ENCODE measurements around the gene BCL2L2. TPM values are rescaled to one million over a fixed set of nuclear protein-coding genes. Genes with fewer than 3 reads are reported as not detected.

Gene BCL2L2
- total RNA-seq, 4 donors from 2014 or later, result 16.7 to 57.6 (median 21.4) TPM

DNA sequence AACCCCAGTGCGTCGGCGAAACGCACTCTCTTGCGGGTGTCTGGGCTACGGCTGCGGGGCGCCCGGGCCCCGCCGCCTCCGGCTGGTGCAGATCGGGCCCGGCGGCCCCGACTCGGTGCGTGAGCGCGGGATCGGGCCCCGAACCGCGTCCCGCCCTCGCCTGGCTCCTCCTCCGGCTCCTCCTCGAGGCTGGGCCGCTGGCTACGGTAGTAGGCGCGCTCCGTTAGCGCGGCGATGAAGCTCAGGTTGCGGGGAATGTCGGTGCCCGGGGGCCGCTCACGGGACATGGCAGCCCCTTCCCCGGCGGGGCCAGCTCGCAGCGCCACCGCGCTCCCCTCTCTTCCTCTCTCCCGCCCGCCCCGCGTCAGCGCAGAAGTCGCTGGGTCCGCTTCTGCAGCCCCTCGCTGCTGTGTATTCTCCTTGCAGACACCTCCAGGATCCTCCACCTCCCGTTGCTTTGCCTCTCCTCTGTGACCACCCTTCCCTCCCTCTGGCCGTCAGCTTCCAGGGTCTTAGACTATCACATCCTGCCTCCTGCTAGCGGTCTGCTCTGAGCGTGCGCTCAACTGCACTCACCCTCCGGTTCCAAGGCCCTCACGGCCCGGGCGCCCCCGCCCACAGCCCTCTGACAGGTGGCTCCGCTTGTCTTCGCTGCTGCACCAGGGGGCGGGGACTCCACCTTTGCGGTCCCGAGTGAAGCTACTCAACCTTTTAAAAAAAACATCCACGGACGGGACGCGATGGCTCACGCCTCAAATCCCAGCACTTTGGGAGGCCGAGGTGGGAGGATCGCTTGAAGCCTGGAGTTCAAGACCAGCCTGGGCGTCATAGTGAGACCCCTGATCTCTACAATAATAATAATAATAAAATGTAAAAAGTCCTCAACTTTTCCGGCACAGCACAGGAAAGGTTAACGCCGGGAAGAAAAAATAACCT lies 4.1 kb upstream of the BCL2L2 start, which contains the start of gene PPP1R3E:
TSS of gene PPP1R3E (minus strand) at position 570 of the 936 bp plus-strand sequence. CDS start at position 287, 283 bp downstream.
- Histone ChIP-seq H3K9me3 (no peaks in the 10 kb centered on the region), H3K27ac (peak within 1 kb of the TSS; percentile 99), H3K4me1 (peaks cover 5 to 8% of the 10 kb centered on the region in 2 donors), H3K27me3 (no peaks in the 10 kb centered on the region), H3K36me3 (no peaks in the 10 kb centered on the region), H3K4me3 (peak within 1 kb of the TSS; percentile 68 to 71)
- TF ChIP-seq, protein P1, sequence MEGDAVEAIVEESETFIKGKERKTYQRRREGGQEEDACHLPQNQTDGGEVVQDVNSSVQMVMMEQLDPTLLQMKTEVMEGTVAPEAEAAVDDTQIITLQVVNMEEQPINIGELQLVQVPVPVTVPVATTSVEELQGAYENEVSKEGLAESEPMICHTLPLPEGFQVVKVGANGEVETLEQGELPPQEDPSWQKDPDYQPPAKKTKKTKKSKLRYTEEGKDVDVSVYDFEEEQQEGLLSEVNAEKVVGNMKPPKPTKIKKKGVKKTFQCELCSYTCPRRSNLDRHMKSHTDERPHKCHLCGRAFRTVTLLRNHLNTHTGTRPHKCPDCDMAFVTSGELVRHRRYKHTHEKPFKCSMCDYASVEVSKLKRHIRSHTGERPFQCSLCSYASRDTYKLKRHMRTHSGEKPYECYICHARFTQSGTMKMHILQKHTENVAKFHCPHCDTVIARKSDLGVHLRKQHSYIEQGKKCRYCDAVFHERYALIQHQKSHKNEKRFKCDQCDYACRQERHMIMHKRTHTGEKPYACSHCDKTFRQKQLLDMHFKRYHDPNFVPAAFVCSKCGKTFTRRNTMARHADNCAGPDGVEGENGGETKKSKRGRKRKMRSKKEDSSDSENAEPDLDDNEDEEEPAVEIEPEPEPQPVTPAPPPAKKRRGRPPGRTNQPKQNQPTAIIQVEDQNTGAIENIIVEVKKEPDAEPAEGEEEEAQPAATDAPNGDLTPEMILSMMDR (IDR thresholded peaks at IDR 0.05), result no peak
- no peak for TF ChIP-seq POLR2A (IDR thresholded peaks at IDR 0.05)
- intact Hi-C loops (cut with DNase I; ENCODE audit: low total_unique reads), result no loop called here
- DNase-seq, result peak; percentile 65 to 73

DNA sequence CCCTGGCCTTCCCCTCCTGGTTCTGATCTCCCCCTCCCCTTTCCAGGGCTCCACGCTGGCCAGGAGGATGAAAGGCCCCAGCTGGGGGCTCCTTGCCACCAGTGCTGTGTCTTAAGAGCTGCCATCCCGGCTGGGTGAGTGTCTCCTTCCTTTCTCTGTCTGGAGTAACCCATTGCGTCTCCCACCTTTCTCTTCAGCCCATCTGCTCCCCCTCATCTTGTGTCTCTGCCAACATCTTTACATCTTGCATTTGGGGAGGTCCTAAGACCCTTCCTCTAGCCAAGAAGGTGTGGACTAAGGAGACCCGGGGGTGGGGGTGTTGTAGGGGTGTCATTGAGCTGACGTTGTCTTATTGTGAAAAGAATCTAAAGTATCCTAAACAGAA lies 505 bp downstream of the BCL2L2 start:
- no peak for DNase-seq
- no peak for TF ChIP-seq POLR2A (IDR thresholded peaks at IDR 0.05)
- TF ChIP-seq, protein P1 (IDR thresholded peaks at IDR 0.05), result no peak
- H3K4me3 ChIP-seq, result peak overlapping the region; percentile 58 to 79
- no peaks in the 10 kb centered on the region for H3K36me3 ChIP-seq
- intact Hi-C loops (cut with DNase I; ENCODE audit: low total_unique reads), result no loop called here
- H3K4me1 ChIP-seq, result peaks cover 0 to 22% of the 10 kb centered on the region in 2 donors
- no peaks in the 10 kb centered on the region for H3K27me3 ChIP-seq
- no peaks in the 10 kb centered on the region for H3K9me3 ChIP-seq
- peak overlapping the region; percentile 86 to 88 for H3K27ac ChIP-seq

DNA sequence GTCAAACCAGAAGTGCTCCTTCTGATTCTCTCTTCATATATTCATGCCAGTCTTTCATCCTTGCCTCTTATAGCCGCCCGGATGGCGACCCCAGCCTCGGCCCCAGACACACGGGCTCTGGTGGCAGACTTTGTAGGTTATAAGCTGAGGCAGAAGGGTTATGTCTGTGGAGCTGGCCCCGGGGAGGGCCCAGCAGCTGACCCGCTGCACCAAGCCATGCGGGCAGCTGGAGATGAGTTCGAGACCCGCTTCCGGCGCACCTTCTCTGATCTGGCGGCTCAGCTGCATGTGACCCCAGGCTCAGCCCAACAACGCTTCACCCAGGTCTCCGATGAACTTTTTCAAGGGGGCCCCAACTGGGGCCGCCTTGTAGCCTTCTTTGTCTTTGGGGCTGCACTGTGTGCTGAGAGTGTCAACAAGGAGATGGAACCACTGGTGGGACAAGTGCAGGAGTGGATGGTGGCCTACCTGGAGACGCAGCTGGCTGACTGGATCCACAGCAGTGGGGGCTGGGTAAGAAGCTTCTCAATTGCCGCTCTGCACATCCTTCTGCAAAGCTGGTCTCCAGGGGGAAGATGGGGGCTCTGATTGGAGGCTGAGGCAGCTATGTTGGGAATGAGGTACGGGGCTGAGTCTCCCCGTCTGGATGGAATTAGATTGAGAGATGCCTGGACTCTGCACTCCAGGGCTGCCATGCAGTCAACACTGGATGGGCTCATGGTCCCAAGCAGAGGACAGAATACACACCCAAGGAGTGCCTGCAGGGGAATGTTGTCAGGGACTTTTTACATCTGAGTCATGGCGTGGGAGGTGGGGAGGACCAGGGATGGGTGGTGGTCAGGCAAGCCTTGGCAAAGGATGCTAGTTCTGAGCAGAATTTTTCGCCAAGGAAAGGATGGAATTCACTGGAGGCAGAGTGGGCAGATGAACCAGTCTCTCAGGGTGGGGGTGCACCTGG lies 1.3 kb downstream of the BCL2L2 start:
- Histone ChIP-seq H3K4me3 (peak overlapping the region; percentile 58 to 79), H3K36me3 (no peaks in the 10 kb centered on the region), H3K27ac (peak overlapping the region; percentile 86 to 88), H3K9me3 (no peaks in the 10 kb centered on the region), H3K4me1 (peaks cover 0 to 20% of the 10 kb centered on the region in 2 donors), H3K27me3 (no peaks in the 10 kb centered on the region)
- intact Hi-C loops (cut with DNase I; ENCODE audit: low total_unique reads), result no loop called here
- TF ChIP-seq, protein P1 (IDR thresholded peaks at IDR 0.05), result no peak
- no peak for TF ChIP-seq POLR2A (IDR thresholded peaks at IDR 0.05)
- no peak for DNase-seq

DNA sequence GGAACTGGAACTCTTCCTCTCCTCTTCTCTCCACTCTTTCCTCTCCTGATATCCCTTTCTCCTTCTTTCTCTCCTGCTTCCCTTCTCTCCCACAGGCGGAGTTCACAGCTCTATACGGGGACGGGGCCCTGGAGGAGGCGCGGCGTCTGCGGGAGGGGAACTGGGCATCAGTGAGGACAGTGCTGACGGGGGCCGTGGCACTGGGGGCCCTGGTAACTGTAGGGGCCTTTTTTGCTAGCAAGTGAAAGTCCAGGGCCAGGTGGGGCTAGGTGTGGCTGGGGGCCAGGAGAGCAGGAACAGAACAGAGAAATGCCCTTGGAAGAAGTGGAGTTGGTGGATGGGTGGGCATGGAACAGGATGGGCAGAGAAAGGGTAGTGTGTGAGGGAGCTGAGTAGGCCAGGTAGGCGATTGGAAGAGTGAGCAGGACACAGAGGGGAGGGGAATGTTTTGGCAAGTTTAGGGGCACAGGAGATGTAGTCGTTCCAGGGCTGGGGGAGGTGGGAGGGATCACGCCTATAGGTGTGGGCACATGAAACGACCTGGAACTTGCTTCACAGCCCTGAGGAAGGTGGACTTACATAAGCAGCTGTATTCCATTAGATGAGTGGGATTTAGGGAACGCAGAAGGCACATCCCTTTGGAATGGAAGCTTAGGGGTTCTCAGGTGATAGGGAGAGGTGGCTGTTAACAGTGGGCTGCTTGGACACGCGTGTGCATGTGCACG lies 2.2 kb downstream of the BCL2L2 start:
- intact Hi-C loops (cut with DNase I; ENCODE audit: low total_unique reads), result no loop called here
- Histone ChIP-seq H3K36me3 (no peaks in the 10 kb centered on the region), H3K4me3 (no peak overlapping the region), H3K4me1 (peaks cover 0 to 16% of the 10 kb centered on the region in 2 donors), H3K27me3 (no peaks in the 10 kb centered on the region), H3K9me3 (no peaks in the 10 kb centered on the region), H3K27ac (peak overlapping the region in 1 of 2 donors; percentile 17)
- TF ChIP-seq POLR2A (IDR thresholded peaks at IDR 0.05), result no peak
- no peak for DNase-seq

DNA sequence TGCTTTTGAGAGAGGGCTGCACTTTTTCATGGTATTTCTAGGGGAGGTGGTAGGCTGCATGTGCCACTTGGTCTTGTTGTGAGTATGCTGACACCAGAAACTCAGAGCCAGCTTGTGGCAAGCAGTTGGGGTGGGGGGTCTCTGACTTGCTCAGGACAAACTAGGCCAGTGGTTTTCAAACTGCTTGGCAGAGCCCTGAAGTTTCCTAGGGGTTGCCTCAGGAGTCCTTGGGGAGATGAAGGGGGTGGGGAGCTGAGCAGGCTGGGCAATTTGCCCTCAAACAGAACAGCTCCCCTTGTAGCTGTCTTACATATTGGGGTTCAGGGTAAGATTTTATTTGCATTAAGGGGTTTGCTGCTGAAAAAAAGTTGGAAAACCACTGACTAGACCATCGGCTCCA lies 3.9 kb downstream of the BCL2L2 start:
- Histone ChIP-seq H3K36me3 (no peaks in the 10 kb centered on the region), H3K9me3 (no peaks in the 10 kb centered on the region), H3K4me1 (peaks cover 0 to 16% of the 10 kb centered on the region in 2 donors), H3K27me3 (no peaks in the 10 kb centered on the region), H3K27ac (no peak overlapping the region), H3K4me3 (no peak overlapping the region)
- no peak for TF ChIP-seq POLR2A (IDR thresholded peaks at IDR 0.05)
- intact Hi-C loops (cut with DNase I; ENCODE audit: low total_unique reads), result no loop called here
- DNase-seq, result no peak

All from uterus (tissue), 4 donors.